GM18505 (cell line): Measurements from ENCODE around the gene CCDC50.

Experiments used
- ATAC-seq: cut with Tn5 transposase; IDR thresholded peaks from one replicate; pipeline ENCODE4 v1.9.1; 2021; ENCODE audit not compliant: unreplicated experiment
- POLR2A ChIP-seq: IDR thresholded peaks from 4 replicates; pipeline ENCODE4 v1.6.1; 2011; ENCODE audit warnings: borderline replicate concordance; ENCODE audit not compliant: insufficient read depth, insufficient read length; ENCODE audit errors: extremely low read depth

CCDC50 gene

DNA sequence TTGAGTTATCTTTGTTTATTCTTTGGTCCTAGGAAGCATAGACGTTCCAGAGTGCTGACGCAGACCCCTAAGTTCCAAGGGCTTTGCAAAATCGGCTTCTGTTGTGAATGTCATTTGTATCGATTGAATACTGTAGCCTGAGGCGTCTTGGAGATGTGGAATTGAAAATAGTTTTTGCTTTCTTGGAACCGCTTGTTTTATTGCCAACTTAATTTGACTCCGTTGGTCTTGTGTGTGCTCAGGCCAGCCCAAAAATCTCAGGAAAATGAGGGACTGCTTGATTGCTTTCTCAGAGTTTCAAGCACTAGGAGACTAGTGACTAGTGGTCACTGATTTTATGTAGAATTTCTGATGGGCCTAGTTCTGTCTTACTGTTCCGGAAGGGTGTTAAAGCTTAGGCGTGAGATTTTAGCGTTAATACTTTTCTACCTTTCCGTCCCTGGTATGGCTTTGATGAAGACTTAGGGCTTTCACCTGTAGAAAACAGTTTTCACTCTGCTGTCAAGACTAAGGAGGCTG is 1.4 kb downstream of the CCDC50 start:
- no peak for ATAC-seq
- TF ChIP-seq POLR2A, result no peak

DNA sequence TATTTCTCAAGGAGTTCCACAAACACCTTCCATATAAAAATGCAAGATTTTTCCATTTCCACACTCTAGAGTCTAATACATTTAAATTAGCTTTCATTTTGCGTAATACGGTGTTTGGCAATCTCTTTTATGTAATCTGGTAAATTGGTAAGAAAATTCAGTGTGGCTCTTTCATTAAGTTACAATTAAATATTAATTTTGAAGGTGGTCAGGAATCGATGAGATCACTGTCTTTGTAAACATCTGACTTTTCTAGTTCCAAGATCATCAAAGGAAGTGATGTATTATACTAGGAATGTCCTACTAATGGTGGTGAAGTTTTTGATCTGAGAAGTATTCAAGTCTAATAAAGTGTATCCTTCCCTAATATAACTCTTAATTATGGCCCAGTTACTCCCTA is 2.2 kb downstream of the CCDC50 start:
- ATAC-seq, result no peak
- TF ChIP-seq POLR2A, result no peak

DNA sequence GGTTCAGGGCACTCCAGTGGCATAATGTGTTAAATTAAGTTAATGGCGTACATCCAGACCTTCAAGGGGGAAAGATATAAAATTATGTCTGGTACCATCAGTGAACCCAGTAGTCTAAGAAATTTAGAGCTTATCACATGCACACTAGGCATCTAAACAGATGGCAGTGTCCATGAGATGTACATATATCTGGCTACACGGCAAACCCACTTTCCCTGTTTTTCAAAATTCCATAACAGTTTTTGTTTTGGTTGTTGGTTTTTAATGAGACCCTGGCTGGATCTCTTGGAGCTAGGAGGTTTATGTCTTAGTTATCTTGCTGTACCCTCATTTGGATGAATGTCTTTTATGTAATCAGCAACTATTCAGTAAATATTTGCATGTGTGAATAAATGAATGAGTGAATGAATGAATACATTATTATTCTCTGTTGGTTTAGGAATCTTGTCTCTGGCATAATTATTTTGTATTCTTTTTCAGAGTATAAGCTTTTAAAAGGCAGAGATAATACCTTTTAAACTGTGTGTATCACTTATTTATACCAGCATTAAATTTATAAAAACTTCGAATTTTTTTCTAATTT is 4.2 kb downstream of the CCDC50 start:
- no peak for ATAC-seq
- no peak for TF ChIP-seq POLR2A

DNA sequence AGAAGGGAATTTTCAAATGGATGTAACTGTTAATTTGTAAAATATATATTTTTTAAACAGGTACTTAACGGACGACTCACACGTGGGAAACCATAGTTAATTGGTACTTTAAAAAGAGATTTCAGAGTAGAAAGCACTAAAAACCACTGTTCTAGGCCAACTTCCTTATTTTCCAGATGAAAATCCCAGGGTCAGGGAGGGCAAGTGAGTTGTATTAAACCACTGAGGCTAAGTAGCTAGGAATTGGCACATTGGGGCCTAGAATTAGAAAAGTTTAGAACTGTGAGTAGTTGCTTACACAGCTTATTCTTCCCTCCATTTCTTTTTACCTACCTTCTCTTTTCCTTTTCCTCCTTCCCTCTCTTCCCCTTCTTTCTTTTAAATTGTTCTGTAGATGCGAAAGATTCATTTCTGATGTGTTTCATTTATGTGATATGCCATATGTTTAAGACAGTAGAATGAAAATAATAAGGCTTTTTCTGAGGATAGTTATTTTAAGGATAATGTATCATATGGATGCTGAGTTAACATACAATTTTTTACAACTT is 5.2 kb downstream of the CCDC50 start:
- no peak for ATAC-seq
- no peak for TF ChIP-seq POLR2A

DNA sequence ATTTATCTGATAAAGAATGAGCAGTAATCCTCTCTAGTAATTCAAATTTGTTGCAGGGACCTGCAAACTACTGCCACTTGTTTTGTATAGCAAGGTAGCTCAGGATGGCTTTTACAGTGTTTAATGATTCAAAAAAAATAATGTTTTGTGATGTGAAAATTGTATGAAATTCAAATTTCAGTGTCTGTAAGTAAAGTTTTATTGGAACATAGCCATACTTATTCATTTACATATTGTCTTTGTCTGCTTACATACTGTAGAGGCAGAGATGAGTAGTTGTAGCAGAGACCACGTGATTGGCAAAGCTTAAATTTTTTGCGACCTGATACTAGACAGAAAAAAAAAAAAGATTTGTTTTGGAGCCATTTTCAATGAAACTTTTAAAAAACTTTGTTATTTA is 7.6 kb downstream of the CCDC50 start:
- ATAC-seq, result no peak
- no peak for TF ChIP-seq POLR2A

DNA sequence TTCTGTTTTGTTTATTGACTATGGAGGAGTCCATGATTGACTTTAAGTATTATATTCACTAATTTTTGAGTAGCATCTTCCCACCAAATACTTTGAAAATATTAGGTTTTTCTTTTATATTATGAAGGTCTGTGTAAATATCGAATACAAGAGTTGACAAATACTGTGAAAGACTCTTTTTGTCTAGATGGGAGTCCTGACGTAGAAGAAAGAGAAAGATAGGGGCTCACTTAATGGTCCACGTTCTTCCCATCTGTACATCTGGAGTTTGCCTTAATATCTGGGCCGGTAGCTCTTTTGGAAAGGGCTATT is 8.9 kb downstream of the CCDC50 start:
- no peak for TF ChIP-seq POLR2A
- ATAC-seq, result no peak

DNA sequence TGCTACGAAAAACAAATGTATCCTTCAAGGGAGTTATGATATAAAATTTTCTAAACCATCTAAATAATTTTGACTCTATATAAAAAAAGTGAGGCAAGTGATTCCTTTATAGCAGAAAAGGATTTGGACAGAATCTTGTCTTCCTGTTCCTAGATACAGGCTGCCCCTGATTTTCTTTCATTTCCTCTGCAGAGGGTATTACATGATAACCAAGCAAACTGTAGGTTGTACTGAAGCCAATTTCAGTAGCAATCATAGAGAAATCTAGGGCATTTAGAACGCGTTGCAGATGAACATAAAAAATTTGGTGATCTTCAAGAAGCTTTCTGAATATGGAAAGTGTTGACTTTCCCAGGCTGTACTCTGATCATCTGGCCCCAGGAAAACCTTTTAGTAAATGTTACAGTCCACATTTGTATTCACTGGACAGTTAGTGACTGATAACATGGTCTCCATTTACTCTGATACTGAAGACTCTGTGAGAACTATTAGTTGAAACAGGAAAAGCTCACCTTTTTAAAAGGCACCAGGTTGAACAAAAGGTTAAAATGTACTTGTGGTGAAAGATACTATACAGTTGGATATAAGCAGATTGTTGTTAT is 10.2 kb downstream of the CCDC50 start:
- no peak for TF ChIP-seq POLR2A
- no peak for ATAC-seq

DNA sequence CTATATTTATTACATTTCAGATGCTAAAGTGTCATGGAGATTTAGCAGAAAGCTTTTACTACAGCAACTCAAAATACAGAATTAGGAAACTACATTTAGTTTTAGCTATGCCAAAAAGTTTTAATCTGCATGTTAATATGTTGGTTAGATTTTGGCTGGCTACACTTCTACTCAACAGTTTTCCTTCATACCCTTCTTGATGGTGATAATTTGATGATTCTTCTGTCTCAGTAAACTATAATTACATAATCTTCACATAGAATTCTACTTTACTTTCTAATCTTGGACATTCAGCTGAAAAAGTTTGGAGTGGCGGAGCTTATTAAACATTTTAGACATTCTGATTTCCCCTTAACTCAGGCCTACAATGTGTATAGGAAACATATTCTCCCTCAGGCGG is 11.2 kb downstream of the CCDC50 start:
- no peak for ATAC-seq
- TF ChIP-seq POLR2A, result no peak

DNA sequence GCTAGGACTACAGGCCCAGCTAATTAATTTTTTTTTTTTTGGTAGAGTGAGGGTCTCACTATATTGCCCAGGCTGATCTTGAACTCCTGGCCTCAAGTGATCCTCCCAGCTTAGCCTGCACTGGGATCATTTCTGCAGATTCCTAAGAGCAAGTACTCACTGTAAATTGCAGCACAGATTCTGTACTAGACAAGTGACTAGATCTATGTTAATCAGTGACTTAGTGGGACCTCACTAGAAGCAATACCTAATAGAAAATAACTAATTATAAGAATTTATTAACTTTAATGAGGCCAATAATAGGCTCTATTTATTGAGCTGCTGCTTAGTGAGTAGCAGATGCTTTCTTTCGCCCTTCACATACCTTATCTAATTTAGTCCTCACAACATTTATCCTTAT is 11.8 kb downstream of the CCDC50 start:
- TF ChIP-seq POLR2A, result no peak
- ATAC-seq, result no peak

DNA sequence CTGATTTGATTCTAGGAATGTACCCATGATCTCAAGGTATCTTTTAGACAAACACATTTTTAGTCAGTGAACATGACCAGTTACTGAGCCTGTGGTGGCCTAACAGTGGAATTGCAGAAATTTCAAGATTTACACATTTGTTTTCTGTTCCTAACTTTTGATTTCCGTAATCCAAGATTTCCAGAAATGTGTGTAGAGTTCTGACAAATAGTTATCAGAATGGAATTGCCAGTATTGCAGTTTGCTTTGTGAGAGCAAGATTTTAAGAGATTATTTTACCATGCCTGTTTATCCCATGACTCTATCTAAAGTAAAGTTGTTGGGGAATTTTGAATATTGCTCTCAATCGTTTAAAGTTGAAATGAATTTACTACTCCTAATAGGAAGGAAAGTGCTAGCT is 12.8 kb downstream of the CCDC50 start:
- TF ChIP-seq POLR2A, result no peak

DNA sequence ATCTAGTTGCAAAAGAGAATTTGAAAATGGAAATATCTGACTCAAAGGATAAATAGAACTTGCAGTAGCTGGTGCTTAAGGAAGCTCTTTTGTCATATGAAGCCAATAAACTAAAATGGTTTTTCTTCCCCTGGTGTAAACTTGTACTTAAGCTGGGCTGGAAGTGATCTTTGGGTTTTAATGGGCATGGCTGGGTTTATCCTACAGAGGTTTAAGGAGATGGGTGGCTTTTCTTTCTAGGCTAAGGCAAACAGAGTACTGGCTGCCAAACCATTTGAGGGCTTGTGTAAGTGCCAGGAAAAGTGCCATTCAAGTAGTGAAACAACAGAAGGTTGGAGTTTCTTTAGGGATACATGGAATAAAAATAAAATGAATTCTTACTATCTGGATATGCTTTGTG is 13.2 kb downstream of the CCDC50 start:
- TF ChIP-seq POLR2A, result no peak
- ATAC-seq, result no peak

More for the DNA sequence above, 12.8 kb downstream of the CCDC50 start:
- ATAC-seq, result no peak

DNA sequence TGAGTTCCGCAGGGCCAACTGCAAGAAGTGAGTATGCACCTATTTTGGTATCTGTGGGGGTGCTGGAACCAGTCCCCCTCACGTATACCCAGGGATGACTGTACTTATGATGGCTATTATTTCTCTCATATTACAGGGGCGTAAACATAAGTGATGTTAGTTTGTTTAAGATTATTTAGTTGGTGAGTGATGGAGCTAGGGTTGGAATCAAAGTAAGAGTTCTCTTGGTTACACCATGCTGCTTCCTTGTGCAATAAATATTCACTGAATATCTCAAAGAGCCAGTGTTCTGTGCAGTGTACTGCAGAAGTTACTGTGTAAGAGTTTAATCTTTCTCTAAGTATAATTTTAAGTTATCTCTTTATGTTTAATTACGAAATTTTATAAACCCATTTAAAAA is 13.9 kb downstream of the CCDC50 start:
- ATAC-seq, result no peak
- no peak for TF ChIP-seq POLR2A

DNA sequence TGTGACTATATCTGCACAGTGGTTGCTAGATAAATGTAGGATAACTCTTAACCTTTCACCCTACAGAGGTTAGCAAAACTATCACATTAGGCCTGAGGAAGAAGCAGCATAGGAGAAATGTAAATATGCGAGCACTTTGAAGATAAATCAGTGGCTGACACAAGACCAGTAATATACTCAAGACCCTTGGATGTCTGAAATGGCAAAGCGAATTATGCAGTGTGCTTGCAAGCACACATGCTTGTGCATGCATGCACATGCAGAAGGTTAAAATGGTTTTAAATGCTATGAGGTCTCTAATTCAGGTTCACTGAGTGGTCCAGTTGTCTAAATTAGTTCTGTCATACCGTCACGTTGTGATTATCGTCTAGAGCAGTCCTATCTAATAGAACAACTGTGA is 14.7 kb downstream of the CCDC50 start:
- no peak for ATAC-seq
- TF ChIP-seq POLR2A, result no peak

DNA sequence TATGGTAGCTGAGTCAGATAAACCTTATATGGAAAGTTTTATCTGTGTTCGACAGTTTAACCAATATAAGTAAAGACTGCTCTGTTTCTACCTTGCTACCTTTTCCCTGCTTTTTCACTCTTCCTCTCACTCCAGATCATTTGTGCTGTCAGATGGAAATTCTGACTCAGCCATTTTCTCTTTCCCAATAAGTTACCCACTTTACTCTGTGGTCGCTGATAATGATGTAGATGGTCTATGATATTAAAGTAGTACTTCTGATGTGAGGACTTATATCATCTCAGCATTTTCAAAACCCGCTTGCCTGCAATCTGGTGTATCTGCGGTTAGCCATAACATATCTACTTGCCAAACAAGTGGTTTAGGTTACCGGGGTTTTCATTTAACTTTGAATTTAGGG is 16.1 kb downstream of the CCDC50 start:
- TF ChIP-seq POLR2A, result no peak
- ATAC-seq, result no peak
